HG03045 (cell line): ENCODE results near the gene NFE2L1.

ENCODE experiments used
- ATAC-seq: cut with Tn5 transposase; IDR thresholded peaks from one replicate; pipeline ENCODE4 v1.9.1; 2021; ENCODE audit warnings: mild to moderate bottlenecking, moderate library complexity; ENCODE audit not compliant: unreplicated experiment

Gene NFE2L1

DNA sequence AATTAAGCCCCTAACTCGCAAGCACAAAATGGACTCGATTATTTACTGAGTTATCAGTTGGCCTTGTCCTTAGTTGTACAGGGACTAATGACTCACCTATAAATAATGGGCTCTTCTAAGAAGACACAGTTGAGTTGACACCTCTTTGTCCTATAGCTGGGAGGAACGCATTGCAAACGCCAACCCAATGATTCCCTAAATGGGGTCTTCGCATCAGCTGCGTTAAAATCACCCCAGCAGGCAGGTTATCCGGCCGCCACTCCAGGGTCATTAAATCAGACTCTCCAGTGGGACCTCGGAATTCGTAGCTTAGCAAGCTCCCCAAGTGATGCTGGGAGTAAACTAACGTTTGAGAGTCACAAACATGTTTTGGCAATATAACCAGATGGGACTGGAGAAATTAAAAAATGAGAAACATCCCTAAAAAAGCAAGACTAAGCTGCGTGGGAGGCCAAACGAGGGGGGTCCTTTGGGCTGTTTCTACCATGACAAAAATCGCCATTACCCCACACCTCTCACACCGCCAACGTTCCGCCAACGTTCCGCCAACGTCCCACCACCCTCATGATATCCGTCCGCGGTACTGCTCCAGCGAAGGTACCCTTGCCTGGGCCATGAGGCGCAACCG lies 932 bp upstream of the NFE2L1 start:
- ATAC-seq: no peak

DNA sequence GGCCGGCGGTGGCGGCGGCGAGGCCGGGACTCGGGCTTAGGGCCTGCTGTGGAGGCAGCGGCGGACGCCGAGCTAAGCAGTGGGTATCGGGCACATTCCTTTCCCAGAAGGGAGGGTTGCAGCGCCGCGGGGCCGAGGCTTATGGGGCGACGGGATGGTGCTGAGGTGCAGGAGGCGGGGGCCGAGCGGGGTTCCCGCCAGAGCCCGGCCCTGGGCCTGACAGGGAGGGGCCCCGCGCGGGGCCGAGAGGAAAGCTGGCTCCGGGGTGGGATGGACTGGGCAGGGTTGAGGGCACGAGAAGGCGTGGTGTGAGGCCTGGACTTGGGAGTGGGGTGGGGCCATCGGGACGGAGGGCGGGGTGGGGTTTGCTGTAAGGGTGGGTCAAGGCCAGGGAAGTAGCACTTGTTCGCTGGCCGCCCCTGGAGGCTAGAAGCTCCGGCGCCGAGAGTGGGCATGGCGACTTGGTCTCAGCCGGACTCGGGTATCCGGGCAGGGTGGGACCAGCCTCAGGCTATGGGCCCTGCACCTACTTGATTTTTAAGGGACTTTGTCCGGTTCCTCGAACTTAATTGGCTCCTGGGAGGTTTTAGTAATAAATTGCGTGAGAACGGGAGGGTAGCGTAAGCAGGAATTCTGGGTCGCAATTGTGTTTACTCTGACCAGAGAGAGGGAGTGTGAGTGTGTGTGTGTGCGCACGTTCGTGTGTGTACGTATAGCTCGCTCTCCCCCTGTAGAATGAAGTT lies 396 bp downstream of the NFE2L1 start:
- peak; percentile 46 for ATAC-seq

DNA sequence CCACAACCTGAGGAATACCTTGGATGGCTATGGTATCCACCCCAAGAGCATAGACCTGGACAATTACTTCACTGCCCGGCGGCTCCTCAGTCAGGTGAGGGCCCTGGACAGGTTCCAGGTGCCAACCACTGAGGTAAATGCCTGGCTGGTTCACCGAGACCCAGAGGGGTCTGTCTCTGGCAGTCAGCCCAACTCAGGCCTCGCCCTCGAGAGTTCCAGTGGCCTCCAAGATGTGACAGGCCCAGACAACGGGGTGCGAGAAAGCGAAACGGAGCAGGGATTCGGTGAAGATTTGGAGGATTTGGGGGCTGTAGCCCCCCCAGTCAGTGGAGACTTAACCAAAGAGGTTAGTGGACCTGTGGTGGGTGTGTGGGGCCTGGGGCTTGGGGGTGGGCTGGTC lies 3.1 kb downstream of the NFE2L1 start:
- ATAC-seq: no peak

DNA sequence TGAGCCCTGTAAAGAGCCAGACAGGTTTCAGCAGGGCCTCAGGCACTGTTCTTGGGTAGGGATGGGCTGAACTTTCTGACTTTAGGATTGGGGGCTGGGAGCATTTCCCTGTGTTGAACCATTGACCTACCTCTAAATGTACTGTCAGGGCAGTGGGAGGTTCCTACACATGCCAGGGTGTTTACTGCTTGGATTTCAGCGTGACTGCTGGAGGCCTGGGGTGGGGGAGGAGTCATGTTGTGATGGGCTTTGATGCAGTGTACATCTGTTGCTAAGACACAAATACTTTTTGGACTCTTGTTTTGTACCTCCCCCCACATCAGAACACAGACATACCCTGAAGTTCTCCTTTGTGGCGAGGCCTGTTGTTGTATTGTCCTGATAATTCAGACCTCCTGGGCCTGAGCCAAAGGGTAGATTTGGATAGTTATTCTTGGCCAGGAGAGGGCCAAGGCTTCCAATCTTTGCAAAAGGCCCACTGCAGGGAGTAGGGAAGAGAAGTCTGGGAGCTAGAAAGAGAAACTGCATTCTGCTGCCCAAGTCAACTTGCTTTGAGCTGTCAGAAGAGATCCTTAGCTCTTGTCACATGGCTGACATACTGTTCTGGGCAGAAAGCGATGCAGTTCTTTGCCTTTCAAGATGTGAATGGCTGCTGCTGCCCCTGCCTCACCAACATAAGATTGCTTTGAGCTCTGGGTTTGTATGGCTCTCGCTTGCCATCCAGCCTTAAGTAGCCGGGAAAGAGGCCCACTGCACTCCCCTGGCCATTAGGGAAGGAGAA lies 3.7 kb downstream of the NFE2L1 start:
- ATAC-seq: no peak

DNA sequence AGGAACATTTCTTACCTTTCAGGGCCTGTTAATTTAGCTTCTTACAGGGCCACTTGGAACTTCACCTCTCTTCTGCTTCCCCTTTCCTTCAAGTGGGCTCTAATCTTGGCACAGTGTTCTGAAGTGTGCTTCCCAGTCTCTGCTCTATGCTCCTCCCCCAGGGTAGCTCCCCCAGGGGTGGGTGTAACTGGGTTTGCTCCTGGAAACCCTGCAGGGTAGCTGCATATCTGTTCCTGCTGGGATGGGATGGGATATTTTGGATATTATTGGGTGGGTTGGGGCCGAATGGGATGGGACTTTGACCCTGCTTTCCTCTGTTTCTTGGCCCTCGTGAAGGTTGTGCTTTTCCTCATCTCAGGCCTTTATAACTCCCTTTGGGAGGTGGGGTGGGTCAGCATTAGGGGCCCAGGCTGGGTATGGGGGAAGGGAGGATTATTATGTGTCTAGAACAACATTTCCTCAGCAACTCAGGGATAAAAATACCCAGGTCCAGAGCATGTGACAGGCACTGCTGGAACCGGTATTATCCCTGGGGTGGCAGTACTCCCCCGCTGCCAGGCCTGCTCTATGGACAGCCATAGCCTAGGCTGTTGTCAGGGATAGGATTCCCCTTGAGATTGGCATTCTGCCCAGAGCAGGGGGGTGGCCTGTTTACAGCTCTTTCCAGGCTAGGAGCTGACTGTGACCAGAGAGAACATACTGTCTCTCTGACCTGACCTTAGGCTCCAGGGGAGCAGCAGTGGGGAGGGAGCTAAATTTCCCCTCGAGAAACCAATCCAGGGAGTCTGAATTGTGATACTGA lies 5.0 kb downstream of the NFE2L1 start:
- no peak for ATAC-seq

DNA sequence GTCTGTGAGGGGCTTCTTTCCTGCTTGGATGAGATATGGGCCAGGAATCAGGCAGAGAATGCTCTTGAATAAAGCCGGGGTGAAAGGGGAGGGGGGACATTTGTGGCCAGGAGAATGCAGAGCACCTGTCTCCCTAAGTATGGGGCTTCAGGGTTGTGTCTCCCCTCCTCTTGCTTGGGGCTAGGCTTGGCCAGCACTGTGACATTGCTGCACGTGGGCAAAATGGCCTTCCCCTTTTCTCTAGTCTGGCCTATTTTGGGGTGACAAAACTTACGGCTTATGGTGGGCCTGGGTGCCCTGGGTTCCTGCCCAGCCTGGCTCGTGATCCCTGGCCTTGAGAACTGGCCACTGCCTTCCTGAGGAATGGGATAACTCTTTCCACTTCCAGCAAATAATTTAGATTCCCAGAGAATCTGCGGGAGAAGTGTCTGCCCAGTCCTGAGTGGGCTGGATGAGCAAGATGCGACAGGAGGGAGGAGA lies 5.6 kb downstream of the NFE2L1 start:
- ATAC-seq: no peak

DNA sequence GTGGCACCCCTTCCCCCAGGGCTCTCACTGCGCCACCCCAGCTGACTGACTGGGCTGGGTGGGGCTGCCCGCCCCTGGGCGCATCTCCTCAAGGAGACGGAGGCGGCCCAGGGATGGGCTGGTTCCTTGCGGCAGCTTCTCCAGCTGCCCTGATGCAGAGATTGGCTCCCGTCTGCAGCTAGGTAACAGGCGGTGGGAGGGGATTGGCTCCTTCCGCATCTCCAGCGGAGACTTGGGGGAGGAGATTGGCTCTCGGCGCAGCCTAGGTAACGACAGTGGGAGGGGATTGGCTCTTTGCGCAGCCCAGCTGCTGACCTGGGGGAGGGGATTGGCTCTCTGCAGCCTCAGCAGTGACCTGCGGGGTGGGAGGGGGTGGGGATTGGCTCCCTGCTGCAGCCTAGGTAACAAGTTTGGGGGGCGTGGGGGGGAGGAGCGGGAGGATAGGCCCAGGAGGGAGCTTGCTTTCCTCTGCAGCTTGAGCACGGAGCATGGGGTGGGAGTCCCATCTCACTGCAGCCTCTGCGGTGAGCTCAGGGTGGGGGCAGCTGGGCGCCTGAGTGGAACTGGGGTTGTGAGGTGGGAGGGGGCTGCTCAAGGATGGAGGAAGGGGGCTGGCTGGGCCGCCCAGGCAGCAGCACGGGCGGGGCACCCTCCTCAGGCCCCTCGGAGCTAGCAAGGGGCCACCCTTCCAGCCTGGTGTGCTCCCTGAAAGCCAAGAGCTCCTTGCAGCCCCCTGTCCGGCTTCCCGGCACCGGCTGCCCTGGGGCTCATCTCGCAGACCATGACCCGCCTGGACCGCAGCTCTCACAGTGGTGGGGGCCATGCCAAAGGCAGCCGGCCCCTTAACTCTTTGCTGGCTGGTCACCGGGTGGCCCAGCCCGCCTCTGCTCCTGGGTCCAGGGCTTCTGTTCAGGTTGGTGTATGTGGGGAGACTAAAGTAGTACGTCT lies 6.4 kb downstream of the NFE2L1 start:
- no peak for ATAC-seq

DNA sequence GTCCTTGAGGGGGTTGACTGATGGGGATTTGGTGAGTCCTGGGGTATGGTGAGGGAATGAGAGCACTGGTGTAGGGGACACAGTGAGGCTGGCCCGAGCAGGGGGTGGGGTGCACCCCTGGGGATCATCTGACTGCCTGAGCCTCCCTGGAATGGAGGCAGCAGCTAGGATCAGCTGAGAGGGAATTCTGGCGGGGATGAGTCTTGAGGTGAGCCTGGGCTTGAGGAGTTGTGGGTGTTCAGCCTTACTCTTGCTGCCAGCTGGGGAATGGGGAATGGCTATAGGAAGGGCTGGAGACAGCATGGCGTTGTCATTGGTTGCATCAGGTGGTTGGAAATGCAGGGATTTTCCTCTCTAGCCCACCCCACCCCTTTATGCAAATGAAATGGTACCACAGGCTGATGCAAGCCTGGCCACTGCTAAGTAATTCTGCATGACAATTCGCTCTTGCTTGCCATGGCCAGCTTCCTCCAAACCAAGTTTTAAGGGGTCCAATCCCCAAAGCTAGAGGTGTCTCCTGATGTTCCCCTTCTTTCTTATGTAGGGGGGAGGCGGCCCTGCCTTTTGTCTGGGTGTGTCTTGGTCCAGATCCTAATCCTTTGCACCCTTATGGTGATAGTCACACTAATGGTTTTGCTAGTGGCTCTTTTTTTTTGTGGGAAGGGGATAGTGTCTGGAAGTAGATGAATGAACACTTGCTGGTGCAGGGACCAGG lies 7.5 kb downstream of the NFE2L1 start:
- ATAC-seq: peak; percentile 71

DNA sequence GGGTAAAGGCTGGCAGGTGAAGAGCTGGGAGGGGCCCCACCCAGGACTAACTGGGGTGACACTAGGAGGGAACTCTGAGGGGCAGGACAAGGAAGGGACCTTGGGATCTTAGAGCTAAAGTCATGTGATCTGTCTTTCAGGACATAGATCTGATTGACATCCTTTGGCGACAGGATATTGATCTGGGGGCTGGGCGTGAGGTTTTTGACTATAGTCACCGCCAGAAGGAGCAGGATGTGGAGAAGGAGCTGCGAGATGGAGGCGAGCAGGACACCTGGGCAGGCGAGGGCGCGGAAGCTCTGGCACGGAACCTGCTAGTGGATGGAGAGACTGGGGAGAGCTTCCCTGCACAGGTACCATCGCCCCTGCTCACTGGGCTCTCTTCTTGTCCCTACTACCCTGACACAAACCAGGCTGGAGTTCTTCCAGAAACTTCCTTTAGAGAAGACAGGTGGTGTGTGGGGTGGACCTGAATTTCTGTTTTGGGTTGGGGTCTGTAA lies 8.1 kb downstream of the NFE2L1 start:
- ATAC-seq: no peak

DNA sequence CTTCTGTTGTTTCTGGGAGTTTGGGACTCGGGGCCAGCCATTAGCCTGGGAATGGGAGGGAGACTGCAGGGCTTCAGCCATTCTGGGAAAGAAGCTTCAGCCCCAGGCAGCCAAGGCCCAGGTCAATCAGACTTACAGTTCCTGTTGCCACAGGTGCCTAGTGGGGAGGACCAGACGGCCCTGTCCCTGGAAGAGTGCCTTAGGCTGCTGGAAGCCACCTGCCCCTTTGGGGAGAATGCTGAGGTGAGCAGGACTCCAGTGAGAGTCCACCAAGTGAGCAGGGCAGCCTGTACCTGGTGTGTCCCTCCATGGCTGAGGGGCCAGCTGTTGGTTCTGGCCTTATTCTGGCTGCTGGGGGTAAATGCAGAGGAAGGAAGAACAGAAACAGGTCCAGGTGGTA lies 8.7 kb downstream of the NFE2L1 start:
- no peak for ATAC-seq

DNA sequence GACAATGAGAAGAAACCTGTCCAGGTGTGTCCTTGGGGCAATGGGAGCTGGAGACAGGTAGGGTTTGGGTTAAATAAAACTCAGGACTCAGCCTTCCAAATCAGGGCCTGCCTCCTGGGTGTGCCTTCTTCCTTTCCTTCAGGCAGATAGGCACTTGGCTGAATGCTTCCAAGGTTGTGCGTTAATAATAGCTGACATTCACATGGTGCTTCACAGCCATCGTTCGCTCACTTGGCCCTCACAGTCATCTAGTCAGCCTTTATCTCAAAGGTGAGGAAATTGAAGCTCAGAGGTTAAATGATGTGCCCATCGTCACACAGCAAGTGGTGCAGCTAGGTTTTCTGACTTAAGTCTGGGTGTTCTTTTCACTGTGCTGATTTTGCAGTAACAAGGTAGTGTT lies 9.5 kb downstream of the NFE2L1 start:
- ATAC-seq: no peak

DNA sequence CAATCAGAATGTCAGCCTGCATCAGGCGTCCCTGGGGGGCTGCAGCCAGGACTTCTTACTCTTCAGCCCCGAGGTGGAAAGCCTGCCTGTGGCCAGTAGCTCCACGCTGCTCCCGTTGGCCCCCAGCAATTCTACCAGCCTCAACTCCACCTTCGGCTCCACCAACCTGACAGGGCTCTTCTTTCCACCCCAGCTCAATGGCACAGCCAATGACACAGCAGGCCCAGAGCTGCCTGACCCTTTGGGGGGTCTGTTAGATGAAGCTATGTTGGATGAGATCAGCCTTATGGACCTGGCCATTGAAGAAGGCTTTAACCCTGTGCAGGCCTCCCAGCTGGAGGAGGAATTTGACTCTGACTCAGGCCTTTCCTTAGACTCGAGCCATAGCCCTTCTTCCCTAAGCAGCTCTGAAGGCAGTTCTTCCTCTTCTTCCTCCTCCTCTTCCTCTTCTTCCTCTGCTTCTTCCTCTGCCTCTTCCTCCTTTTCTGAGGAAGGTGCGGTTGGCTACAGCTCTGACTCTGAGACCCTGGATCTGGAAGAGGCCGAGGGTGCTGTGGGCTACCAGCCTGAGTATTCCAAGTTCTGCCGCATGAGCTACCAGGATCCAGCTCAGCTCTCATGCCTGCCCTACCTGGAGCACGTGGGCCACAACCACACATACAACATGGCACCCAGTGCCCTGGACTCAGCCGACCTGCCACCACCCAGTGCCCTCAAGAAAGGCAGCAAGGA lies 10.4 kb downstream of the NFE2L1 start:
- no peak for ATAC-seq

DNA sequence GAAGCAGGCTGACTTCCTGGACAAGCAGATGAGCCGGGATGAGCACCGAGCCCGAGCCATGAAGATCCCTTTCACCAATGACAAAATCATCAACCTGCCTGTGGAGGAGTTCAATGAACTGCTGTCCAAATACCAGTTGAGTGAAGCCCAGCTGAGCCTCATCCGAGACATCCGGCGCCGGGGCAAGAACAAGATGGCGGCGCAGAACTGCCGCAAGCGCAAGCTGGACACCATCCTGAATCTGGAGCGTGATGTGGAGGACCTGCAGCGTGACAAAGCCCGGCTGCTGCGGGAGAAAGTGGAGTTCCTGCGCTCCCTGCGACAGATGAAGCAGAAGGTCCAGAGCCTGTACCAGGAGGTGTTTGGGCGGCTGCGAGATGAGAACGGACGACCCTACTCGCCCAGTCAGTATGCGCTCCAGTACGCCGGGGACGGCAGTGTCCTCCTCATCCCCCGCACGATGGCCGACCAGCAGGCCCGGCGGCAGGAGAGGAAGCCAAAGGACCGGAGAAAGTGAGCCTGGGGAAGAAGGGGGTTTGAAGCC lies 11.0 kb downstream of the NFE2L1 start:
- no peak for ATAC-seq

DNA sequence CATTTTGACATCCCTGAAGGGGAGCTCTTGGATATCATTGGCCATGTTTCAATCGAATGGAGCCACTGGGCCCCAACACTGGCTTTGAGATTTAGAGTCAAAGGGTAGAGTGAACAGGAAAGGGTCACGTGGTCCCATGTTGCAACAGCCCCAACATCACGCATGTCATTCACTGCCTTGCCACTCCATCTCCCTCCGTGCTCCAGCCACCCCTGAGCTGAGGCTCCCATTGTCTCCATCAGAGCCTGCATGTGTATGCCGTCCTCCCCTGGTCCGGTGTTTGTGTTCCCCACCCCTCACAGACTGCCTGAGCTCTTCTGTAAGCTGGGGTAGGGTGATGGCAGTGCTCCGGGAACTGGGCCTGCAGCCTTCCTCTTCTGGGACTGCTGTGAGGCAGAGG lies 12.1 kb downstream of the NFE2L1 start:
- ATAC-seq: no peak

DNA sequence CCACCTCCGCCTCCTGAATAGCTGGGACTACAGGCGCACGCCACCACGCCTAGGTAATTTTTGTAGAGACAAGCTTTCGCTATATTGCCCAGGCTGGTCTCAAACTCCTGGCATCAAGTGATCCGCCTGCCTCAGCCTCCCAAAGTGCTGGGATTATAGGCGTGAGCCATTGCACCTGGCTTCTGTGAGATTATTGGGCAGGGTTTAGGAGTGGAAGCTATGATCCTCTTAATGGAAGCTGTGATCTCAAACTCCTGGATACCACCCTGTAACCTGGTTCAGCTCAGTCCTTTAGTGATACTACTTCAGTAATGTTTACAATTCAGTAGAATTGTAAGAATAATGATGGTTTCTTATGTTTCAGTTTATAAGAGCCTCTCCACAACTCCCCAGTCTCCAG lies 14.1 kb downstream of the NFE2L1 start:
- no peak for ATAC-seq

DNA sequence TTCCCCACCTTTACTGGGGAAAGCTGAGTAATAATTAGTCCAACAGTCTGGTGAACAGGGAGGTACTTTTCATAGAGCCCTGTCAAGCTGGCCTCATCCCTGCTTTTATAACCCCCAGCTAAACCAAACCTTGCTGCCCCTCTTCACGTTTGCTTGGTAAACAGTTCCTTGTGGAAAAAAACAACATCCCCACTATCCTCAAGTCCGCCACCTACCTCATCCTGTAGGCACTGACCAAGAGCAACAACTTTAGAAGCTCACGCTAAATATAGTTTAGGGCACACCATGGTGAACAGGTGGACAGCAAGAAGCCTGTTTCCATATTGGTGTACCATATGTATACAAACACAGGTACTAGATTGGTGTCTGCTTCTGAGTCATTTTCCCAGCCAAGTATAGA lies 16.5 kb downstream of the NFE2L1 start:
- ATAC-seq: no peak

DNA sequence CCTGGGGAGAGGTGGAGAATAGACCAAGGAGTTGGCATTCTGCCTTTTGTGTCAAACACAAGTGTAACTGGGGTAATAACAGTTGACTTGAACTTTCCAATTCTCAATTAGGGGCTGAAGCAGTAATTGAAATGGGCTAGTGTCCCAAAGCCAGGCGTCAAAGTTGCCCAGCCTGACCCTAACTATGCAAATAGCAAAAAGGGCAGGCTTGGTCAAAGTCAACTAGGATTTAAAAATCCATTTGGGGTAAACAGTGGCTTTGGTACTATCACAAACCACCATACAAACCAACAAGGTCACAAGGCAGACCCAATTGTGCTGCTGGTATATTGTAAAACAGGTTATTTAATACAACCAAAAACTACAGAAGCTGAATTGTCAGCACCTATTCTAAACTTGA lies 18.0 kb downstream of the NFE2L1 start:
- ATAC-seq: no peak

DNA sequence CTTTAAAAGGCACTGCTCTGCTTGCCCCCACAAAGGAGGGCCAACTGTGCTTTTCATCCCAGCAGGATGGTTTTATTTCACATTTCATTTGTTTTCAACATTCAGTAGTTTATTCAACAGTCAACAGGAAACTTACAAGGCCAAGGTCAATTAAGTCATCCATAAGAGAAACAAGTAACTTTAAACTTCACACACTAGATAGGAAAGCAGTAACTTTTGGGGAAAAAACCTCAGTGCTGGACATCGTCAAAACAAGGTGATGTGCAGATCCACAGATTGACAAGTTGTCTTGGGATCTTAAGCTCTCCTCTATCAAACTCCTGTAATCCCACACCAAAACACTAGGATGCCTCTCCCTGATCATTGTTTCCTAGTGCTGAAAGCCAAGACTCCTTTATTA lies 18.5 kb downstream of the NFE2L1 start:
- ATAC-seq: no peak
